K562 (cell line): ENCODE results near the gene PLSCR5. TPM values are rescaled to one million over a fixed set of nuclear protein-coding genes. Genes with fewer than 3 reads are reported as not detected.

ENCODE experiments used
- ATAC-seq: fragments of 200-7000 bp; cut with Tn5 transposase; 3 replicates; pipeline ENCODE4 v1.9.1; 2020; ENCODE audit warnings: moderate library complexity
- BruUV-seq: library from RNA; stranded (reverse); fragments of 400-500 nt; replicated peaks from 2 replicates; lab custom pipeline; 2021; lab: Mats Ljungman, UMichigan
- CTCF ChIA-PET: fragments of 300-600 bp; formaldehyde crosslinking; extraction: SDS; loops from one replicate; lab custom pipeline; 2021; ENCODE audit warnings: low intra/inter-chr PET ratio; lab: Yijun Ruan, JAX
- POLR2A ChIA-PET: fragments of 300-600, 350-650 bp; sonication (Branson Sonifier 250); formaldehyde crosslinking; extraction: SDS; loops from one replicate; lab custom pipeline; 2021; ENCODE audit warnings: antibody characterized with exemption, inconsistent platforms; lab: Yijun Ruan, JAX
- DNase-seq, 4 experiments: peaks; one replicate each; pipeline versions ENCODE4 v3.0.0 to v3.0.0-alpha.2; 2011 to 2018; ENCODE audit warnings: low spot score in 3 of 4, mixed read lengths in 3 of 4; ENCODE audit errors: extremely low read depth in 1 of 4
- FAIRE-seq: peaks from 2 replicates; lab custom pipeline; 2011; peaks lifted over from hg19 to GRCh38; lab: Jason Lieb, UNC
- H2AFZ ChIP-seq: 2 replicates; pipeline ENCODE4 v1.6.0; 2011; ENCODE audit warnings: low read depth, low read length, control low read depth, inconsistent platforms
- H3K27ac ChIP-seq: fragments of 200-600 bp; 3 replicates; pipeline ENCODE4 v1.8.0; 2011; ENCODE audit warnings: low read depth, mild to moderate bottlenecking, control low read depth, inconsistent platforms, low read length, moderate library complexity, mixed read lengths; ENCODE audit errors: extremely low read depth
- H3K27me3 ChIP-seq, 2 experiments: fragments of 300-600 bp in 1 of 2; 2 replicates in 1 of 2; 3 replicates in 1 of 2; pipeline versions ENCODE4 v1.6.0 to v1.8.0; 2011; ENCODE audit warnings: inconsistent platforms in 2 of 2, low read length in 2 of 2, mild to moderate bottlenecking in 1 of 2, mixed read lengths in 1 of 2, moderate library complexity in 1 of 2; ENCODE audit not compliant: control insufficient read depth in 2 of 2, insufficient read depth in 2 of 2
- H3K36me3 ChIP-seq: fragments of 300-600 bp; 3 replicates; pipeline ENCODE4 v1.8.0; 2011; ENCODE audit warnings: mild to moderate bottlenecking, low read length, inconsistent platforms; ENCODE audit not compliant: control insufficient read depth, insufficient read depth
- H3K4me1 ChIP-seq, 2 experiments: fragments of 200-600 bp in 1 of 2; replicated peaks in 1 of 2; 2 replicates in 1 of 2; 3 replicates in 1 of 2; pipeline versions ENCODE4 v1.5.1 to v1.8.0; 2011; ENCODE audit warnings: inconsistent platforms in 2 of 2, low read length in 2 of 2, mild to moderate bottlenecking in 1 of 2, mixed read lengths in 1 of 2, moderate library complexity in 1 of 2; ENCODE audit not compliant: control insufficient read depth in 2 of 2, insufficient read depth in 2 of 2
- H3K4me2 ChIP-seq: 2 replicates; pipeline ENCODE4 v1.6.1; 2011; ENCODE audit warnings: low read length, control low read depth, inconsistent platforms, mixed read lengths; ENCODE audit not compliant: insufficient read depth
- H3K4me3 ChIP-seq: fragments of 200-600 bp; sonication (generic), shearing (Covaris generic); 2 replicates; pipeline ENCODE4 v1.5.1; 2016; ENCODE audit warnings: control low read depth, inconsistent platforms
- H3K79me2 ChIP-seq: fragments of 200-600 bp; 3 replicates; pipeline ENCODE4 v1.8.0; 2011; ENCODE audit warnings: low read length, inconsistent platforms; ENCODE audit not compliant: control insufficient read depth, insufficient read depth
- H3K9ac ChIP-seq, 2 experiments: 2 replicates each; pipeline versions ENCODE4 v1.6.0 to v1.6.1; 2011; ENCODE audit warnings: low read depth in 2 of 2, low read length in 2 of 2, control low read depth in 1 of 2, inconsistent platforms in 1 of 2, mild to moderate bottlenecking in 1 of 2, mixed read lengths in 1 of 2; ENCODE audit not compliant: insufficient read depth in 1 of 2
- H3K9me1 ChIP-seq: one replicate; pipeline ENCODE4 v1.6.0; 2011; ENCODE audit warnings: inconsistent platforms, mild to moderate bottlenecking, low read length, moderate library complexity; ENCODE audit not compliant: control insufficient read depth, insufficient read depth
- H3K9me3 ChIP-seq: replicated peaks from 2 replicates; pipeline ENCODE4 v1.5.1; 2011; ENCODE audit warnings: low read depth, low read length, inconsistent platforms; ENCODE audit not compliant: control insufficient read depth, insufficient read depth
- H4K20me1 ChIP-seq: replicated peaks from 2 replicates; pipeline ENCODE4 v1.6.1; 2011; ENCODE audit warnings: low read length, inconsistent platforms, mixed read lengths; ENCODE audit not compliant: control insufficient read depth, insufficient read depth
- ATF3 ChIP-seq, 2 experiments: fragments of 450-650 bp in 1 of 2; sonication (generic) in 1 of 2; formaldehyde crosslinking in 1 of 2; IDR thresholded peaks in 1 of 2; conservative IDR thresholded peaks in 1 of 2; 2 replicates each; pipeline versions ENCODE4 v1.6.1 to v1.8.1; 2016 to 2023; ENCODE audit warnings: mild to moderate bottlenecking in 2 of 2, moderate library complexity in 2 of 2, inconsistent platforms in 1 of 2, missing genetic modification reagents in 1 of 2
- CBX2 ChIP-seq: fragments of 200-600 bp; sonication (generic); IDR thresholded peaks from one replicate; pipeline ENCODE4 v1.6.1; 2012; ENCODE audit warnings: mild to moderate bottlenecking, low read length, inconsistent platforms; ENCODE audit not compliant: insufficient read depth, poor library complexity, severe bottlenecking
- E2F8 ChIP-seq: fragments of 450-650 bp; IDR thresholded peaks from 2 replicates; pipeline ENCODE4 v1.7.1; 2018; ENCODE audit warnings: mild to moderate bottlenecking, low read depth; ENCODE audit not compliant: partially characterized antibody
- FOSL1 ChIP-seq: fragments of 200-800 bp; sonication (Bioruptor generic); conservative IDR thresholded peaks from 2 replicates; pipeline ENCODE4 v1.6.1; 2016; ENCODE audit warnings: missing genetic modification characterization, missing compliant biosample characterization
- JUN ChIP-seq, 2 experiments: sonication (generic) in 1 of 2; formaldehyde crosslinking in 1 of 2; IDR thresholded peaks; 2 replicates each; pipeline versions ENCODE4 v1.6.1 to v1.8.0; 2012 to 2022; ENCODE audit warnings: borderline replicate concordance in 2 of 2, mild to moderate bottlenecking in 2 of 2, improper control_type of control experiment in 1 of 2, low read depth in 1 of 2, low read length in 1 of 2, missing genetic modification reagents in 1 of 2
- RFX5 ChIP-seq: IDR thresholded peaks from 2 replicates; pipeline ENCODE4 v1.6.1; 2011; ENCODE audit warnings: low read depth, mild to moderate bottlenecking, improper control_type of control experiment, low read length
- STAG1 ChIP-seq: sonication (generic); formaldehyde crosslinking; IDR thresholded peaks from 2 replicates; pipeline ENCODE4 v1.5.0; 2020; ENCODE audit warnings: missing genetic modification reagents, borderline replicate concordance
- USF1 ChIP-seq: sonication (generic); formaldehyde crosslinking; IDR thresholded peaks from 2 replicates; pipeline ENCODE4 v1.9.0; 2022; ENCODE audit warnings: mild to moderate bottlenecking, missing genetic modification reagents
- ZBTB12 ChIP-seq: fragments of 250-450 bp; sonication (Bioruptor Pico); IDR thresholded peaks from 2 replicates; pipeline ENCODE4 v1.4.0; 2020
- ZNF239 ChIP-seq: fragments of 250-450 bp; sonication (Bioruptor Pico); IDR thresholded peaks from 2 replicates; pipeline ENCODE4 v1.4.0; 2020; ENCODE audit warnings: mild to moderate bottlenecking
- ZNF644 ChIP-seq: fragments of 200-800 bp; sonication (Bioruptor generic); IDR thresholded peaks from 2 replicates; pipeline ENCODE4 v1.6.1; 2016; ENCODE audit warnings: low read depth, missing genetic modification characterization, missing compliant biosample characterization
- WGBS: fragments of 100-300 bp; shearing (Covaris generic); methylation state at CpG from one replicate; pipeline ENCODE4 v1.1.6; 2016; ENCODE audit warnings: low coverage, mixed read lengths; ENCODE audit not compliant: insufficient coverage; ENCODE audit errors: missing lambda C conversion rate; 5-methylcytosine and 5-hydroxymethylcytosine counted together
- in situ Hi-C: fragments of 300-500 bp; cut with MboI; formaldehyde crosslinking; loops from 4 replicates; pipeline ENCODE4 v1.15.0; 2018; ENCODE audit warnings: inconsistent platforms, mixed read lengths
- intact Hi-C: fragments of 100-400 bp; cut with micrococcal nuclease; formaldehyde crosslinking; loops from 2 replicates; pipeline ENCODE4 v1.14.2; 2022
- polyA plus RNA-seq, 8 experiments: library from polyadenylated mRNA; depleted of rRNA in 4 of 8; stranded (reverse) in 5 of 8; unstranded in 3 of 8; fragments of >200 nt; fragmentation: Nextera tagmentation in 2 of 8; fragmentation: Illumina TruSeq in 1 of 8; extraction: Ambion mirVana in 2 of 8; extraction: Trizol in 1 of 8; gene quantifications; 2 replicates each; pipeline versions ENCODE4 v1.2.1 to v1.2.3, GENCODE V29; 2011 to 2014; ENCODE audit warnings: inconsistent platforms in 1 of 8, missing spikeins in 1 of 8
- total RNA-seq, 7 experiments: library from RNA; depleted of rRNA in 6 of 7; stranded (reverse); fragments of >200 nt in 6 of 7; fragmentation: Illumina TruSeq in 2 of 7; extraction: Trizol in 2 of 7; gene quantifications; 2 replicates each; pipeline versions ENCODE4 v1.2.1 to v1.2.3, GENCODE V29; 2011 to 2021; ENCODE audit warnings: low replicate concordance in 1 of 7

PLSCR5 gene
- total and polyA plus RNA-seq, 9 of the 15 experiments (the other 6 are each of a cell fraction or from before 2014, with no cell fraction given): not detected

- TF ChIP-seq ZNF644 (tag): no peak
- TF ChIP-seq, all 486 proteins: peak for 61
Measured at GRCh38 chr3:146554151-146554760, 50.9 kb downstream of the PLSCR5 start (continued).

- ChIA-PET POLR2A (interaction anchor here (0.6 to 1.1 kb wide), 2 partner anchors 10 to 1470 kb away, joined by 3 to 5 read pairs; no protein-coding TSS in a partner anchor), CTCF (no interaction called here)
- H3K4me2 ChIP-seq: no peak overlapping the region
- 45% methylated on average over 5 of the region's 5 CpGs for WGBS
- no peaks in the 10 kb centered on the region for H3K36me3 ChIP-seq
- no peak overlapping the region for H3K27ac ChIP-seq
- BruUV-seq: no TSS peak
- no peak overlapping the region for H3K4me3 ChIP-seq
- peak in 1 of 4 experiments; percentile 26 for DNase-seq
- H3K9me3 ChIP-seq: no peaks in the 10 kb centered on the region
- intact Hi-C loops: no loop called here
- no peaks in the 10 kb centered on the region for H3K27me3 ChIP-seq
- no peak overlapping the region for H3K9ac ChIP-seq
- H3K4me1 ChIP-seq: peaks cover 0 to 7% of the 10 kb centered on the region in 2 experiments; a peak in 3 of 5 replicates
- no peak for ATAC-seq
- in situ Hi-C loops: no loop called here
- H4K20me1 ChIP-seq: no peaks in the 10 kb centered on the region
- H3K9me1 ChIP-seq: no peaks in the 10 kb centered on the region
- H2AFZ ChIP-seq: no peak overlapping the region
- no peak for FAIRE-seq
- no peaks in the 10 kb centered on the region for H3K79me2 ChIP-seq
- TF ChIP-seq FOSL1 (tag): peak; percentile 90
- TF ChIP-seq ATF3 (IDR thresholded peaks at IDR 0.05): peak; percentile 66; the same call in 1 of the 2 replicates
- TF ChIP-seq ATF3 (CRISPR knock-in tag; conservative IDR thresholded peaks at IDR 0.05): no peak
- no peak for TF ChIP-seq ZNF239 (CRISPR knock-in tag)
- peak; percentile 49 for TF ChIP-seq USF1 (CRISPR knock-in tag)
- no peak for TF ChIP-seq RFX5
- TF ChIP-seq STAG1 (CRISPR knock-in tag): no peak
- no peak for TF ChIP-seq CBX2
- TF ChIP-seq JUN (IDR thresholded peaks at IDR 0.05; ENCODE audit: borderline replicate concordance, low read depth, low read length): peak; percentile 50; the same call in 1 of the 2 replicates
- TF ChIP-seq JUN (CRISPR knock-in tag; IDR thresholded peaks at IDR 0.05; ENCODE audit: borderline replicate concordance): no peak
- TF ChIP-seq E2F8: no peak
- TF ChIP-seq ZBTB12: no peak
Measured at GRCh38 chr3:146550743-146551510, 54.2 kb downstream of the PLSCR5 start.
